ENCODE measurements around the gene NCAPD2. TPM values are rescaled to one million over a fixed set of nuclear protein-coding genes. Genes with fewer than 3 reads are reported as not detected.
"Not testable (repeated sequence)": the region's sequence is repeated elsewhere in the genome, so short reads cannot be mapped to it uniquely, and the experiment has no call there.

The NCAPD2 gene
- total RNA-seq, 1 experiment from 2014 or later: 94.7 TPM

DNA sequence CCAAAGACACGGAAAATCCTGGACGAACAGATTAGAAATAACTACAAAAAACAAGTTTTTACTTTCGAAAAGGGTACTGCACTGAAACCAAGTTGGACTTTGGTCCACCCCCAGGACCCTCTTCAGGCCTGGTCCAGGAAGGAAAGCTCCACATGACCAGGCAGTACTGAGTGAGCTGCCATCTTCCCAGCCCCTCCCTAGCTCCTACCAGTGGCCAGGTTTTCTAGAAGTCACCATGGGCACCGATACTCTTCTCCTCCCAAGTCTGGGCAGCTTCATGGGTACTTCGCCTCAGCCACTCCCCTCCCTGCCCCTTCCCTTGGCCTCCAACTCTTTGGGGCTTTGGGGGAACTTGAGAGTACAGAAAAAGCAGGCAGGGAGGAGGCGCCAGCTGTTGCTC is 30.0 kb upstream of the NCAPD2 start:
- intact Hi-C loops (cut with micrococcal nuclease; ENCODE audit: unreplicated experiment): no loop called here
- H3K27ac Mint-ChIP-seq (ENCODE audit: unreplicated experiment): no peak overlapping the region
- CTCF ChIA-PET: interaction anchor here (0.5 kb wide), 1 partner anchor 15 kb away, joined by 3 read pairs; no protein-coding TSS in a partner anchor

DNA sequence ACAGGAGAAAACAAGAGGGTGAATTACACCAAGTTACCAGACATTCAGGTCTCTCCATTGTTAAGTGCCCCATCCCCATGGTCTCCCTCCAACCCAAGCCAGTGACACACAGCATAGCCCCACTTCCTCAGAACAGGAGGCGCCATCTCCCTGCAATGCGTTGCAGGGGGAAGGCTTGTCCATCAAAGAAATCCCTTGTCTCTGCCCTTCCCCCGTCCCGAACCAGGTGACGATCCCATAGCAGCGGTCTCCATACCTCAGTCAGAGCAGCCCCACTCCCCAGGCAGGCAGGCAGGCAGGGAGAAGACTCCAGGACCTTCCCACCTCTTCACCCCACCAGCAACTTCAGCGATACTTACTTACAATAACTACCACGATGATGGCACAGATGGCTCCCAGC is 29.4 kb upstream of the NCAPD2 start:
- no peak overlapping the region for H3K27ac Mint-ChIP-seq (ENCODE audit: unreplicated experiment)
- DNase-seq: no peak

More for the DNA sequence above, 30.0 kb upstream of the NCAPD2 start:
- DNase-seq: no peak
- no peaks in the 10 kb centered on the region for H3K9me3 Mint-ChIP-seq (ENCODE audit: low read depth, unreplicated experiment)
- no peak overlapping the region for H3K4me3 Mint-ChIP-seq (ENCODE audit: low read depth, unreplicated experiment)
- H3K36me3 Mint-ChIP-seq (ENCODE audit: insufficient read depth, unreplicated experiment): peaks cover 46% of the 10 kb centered on the region
- no peaks in the 10 kb centered on the region for H3K4me1 Mint-ChIP-seq (ENCODE audit: low read depth, unreplicated experiment)
- TF ChIP-seq, protein P1, sequence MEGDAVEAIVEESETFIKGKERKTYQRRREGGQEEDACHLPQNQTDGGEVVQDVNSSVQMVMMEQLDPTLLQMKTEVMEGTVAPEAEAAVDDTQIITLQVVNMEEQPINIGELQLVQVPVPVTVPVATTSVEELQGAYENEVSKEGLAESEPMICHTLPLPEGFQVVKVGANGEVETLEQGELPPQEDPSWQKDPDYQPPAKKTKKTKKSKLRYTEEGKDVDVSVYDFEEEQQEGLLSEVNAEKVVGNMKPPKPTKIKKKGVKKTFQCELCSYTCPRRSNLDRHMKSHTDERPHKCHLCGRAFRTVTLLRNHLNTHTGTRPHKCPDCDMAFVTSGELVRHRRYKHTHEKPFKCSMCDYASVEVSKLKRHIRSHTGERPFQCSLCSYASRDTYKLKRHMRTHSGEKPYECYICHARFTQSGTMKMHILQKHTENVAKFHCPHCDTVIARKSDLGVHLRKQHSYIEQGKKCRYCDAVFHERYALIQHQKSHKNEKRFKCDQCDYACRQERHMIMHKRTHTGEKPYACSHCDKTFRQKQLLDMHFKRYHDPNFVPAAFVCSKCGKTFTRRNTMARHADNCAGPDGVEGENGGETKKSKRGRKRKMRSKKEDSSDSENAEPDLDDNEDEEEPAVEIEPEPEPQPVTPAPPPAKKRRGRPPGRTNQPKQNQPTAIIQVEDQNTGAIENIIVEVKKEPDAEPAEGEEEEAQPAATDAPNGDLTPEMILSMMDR (IDR thresholded peaks at IDR 0.05; ENCODE audit: unreplicated experiment): no peak
- H3K27me3 Mint-ChIP-seq (ENCODE audit: unreplicated experiment): no peaks in the 10 kb centered on the region
- BruUV-seq (replicated peaks): no TSS peak

DNA sequence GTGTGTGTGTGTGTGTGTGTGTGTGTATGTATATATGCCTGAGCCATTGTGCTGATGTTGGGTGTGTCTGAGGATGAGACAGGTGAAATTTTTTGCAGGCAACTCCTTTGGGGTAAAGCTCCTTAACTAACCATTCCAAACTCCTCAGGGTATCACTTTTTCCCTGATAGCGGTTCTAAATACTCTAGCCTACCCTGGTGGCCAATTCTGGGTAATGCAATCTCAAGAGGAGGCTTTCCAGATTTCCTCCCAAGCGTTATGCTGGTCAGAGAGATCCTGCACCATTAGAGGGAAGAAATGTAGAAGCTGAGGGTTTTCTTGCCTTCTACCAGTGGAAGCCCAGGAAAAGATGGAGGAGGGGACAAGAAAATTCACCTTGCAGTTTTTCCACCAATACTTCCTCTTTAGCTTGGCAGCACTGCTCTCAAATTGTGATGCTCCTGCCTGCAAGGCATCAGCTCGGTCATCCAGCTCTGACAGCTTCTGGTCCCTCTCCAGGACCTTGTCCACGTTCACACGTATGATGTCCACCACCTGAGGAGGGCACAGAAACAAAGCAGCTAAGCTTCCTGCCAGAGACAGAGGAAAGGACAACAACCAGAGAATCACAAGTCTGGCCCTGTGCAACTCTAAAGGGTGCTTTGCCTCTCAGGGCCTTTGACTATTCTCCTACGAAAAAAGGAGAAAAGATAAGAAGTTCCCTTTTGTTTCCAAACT is 28.3 kb upstream of the NCAPD2 start:
- intact Hi-C loops (cut with micrococcal nuclease; ENCODE audit: unreplicated experiment): loop anchor here (1.0 to 5.0 kb wide), 2 partner anchors 42 to 128 kb away; no protein-coding TSS in a partner anchor
- no peaks in the 10 kb centered on the region for H3K27me3 Mint-ChIP-seq (ENCODE audit: unreplicated experiment)
- no peak overlapping the region for H3K4me3 Mint-ChIP-seq (ENCODE audit: low read depth, unreplicated experiment)
- no peak overlapping the region for H3K27ac Mint-ChIP-seq (ENCODE audit: unreplicated experiment)
- no peaks in the 10 kb centered on the region for H3K9me3 Mint-ChIP-seq (ENCODE audit: low read depth, unreplicated experiment)
- peaks cover 10% of the 10 kb centered on the region for H3K4me1 Mint-ChIP-seq (ENCODE audit: low read depth, unreplicated experiment)
- TF ChIP-seq, protein P1 (IDR thresholded peaks at IDR 0.05; ENCODE audit: unreplicated experiment): peak; percentile 74
- peak; percentile 63 for DNase-seq
- BruUV-seq (replicated peaks): no TSS peak
- CTCF ChIA-PET: interaction anchor here (0.6 to 1.7 kb wide), 16 partner anchors 13 to 524 kb away, joined by 3 to 21 read pairs (median 3); partner anchors contain the start of gene MRPL51
- H3K36me3 Mint-ChIP-seq (ENCODE audit: insufficient read depth, unreplicated experiment): peaks cover 52% of the 10 kb centered on the region

More for the DNA sequence above, 29.4 kb upstream of the NCAPD2 start:
- intact Hi-C loops (cut with micrococcal nuclease; ENCODE audit: unreplicated experiment): no loop called here
- peaks cover 46% of the 10 kb centered on the region for H3K36me3 Mint-ChIP-seq (ENCODE audit: insufficient read depth, unreplicated experiment)
- H3K4me1 Mint-ChIP-seq (ENCODE audit: low read depth, unreplicated experiment): peaks cover 6% of the 10 kb centered on the region
- CTCF ChIA-PET: interaction anchor here (1.0 to 1.6 kb wide), 3 partner anchors 89 to 141 kb away, joined by 3 to 21 read pairs (median 8); no protein-coding TSS in a partner anchor
- no peaks in the 10 kb centered on the region for H3K27me3 Mint-ChIP-seq (ENCODE audit: unreplicated experiment)
- BruUV-seq (replicated peaks): no TSS peak
- TF ChIP-seq, protein P1 (IDR thresholded peaks at IDR 0.05; ENCODE audit: unreplicated experiment): no peak
- no peak overlapping the region for H3K4me3 Mint-ChIP-seq (ENCODE audit: low read depth, unreplicated experiment)
- H3K9me3 Mint-ChIP-seq (ENCODE audit: low read depth, unreplicated experiment): no peaks in the 10 kb centered on the region

DNA sequence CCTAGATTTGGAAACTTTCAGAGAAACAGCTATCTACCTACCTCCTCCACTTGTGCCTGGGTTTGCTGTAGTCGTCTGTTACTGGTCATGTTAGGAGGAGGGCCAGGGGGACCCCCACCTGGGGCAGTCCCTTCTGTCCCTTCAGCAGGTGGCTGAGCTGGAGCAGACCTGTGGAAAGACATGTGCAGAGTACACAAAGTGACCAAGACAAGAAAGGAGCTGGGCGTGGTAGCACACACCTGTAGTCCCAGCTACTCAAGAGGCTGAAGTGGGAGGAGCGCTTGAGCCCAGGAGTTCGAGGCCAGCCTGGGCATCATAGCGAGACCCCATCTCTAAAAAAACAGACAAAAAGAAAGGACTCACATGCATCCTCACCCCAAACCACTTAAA is 27.7 kb upstream of the NCAPD2 start:
- H3K4me3 Mint-ChIP-seq (ENCODE audit: low read depth, unreplicated experiment): no peak overlapping the region
- intact Hi-C loops (cut with micrococcal nuclease; ENCODE audit: unreplicated experiment): loop anchor here (5.0 kb wide), 1 partner anchor 129 kb away; no protein-coding TSS in a partner anchor
- no peaks in the 10 kb centered on the region for H3K27me3 Mint-ChIP-seq (ENCODE audit: unreplicated experiment)
- CTCF ChIA-PET: interaction anchor here (0.6 to 1.7 kb wide), 6 partner anchors 44 to 205 kb away, joined by 3 to 21 read pairs (median 6); no protein-coding TSS in a partner anchor
- peaks cover 15% of the 10 kb centered on the region for H3K4me1 Mint-ChIP-seq (ENCODE audit: low read depth, unreplicated experiment)
- H3K27ac Mint-ChIP-seq (ENCODE audit: unreplicated experiment): no peak overlapping the region
- DNase-seq: no peak
- H3K9me3 Mint-ChIP-seq (ENCODE audit: low read depth, unreplicated experiment): no peaks in the 10 kb centered on the region
- no TSS peak for BruUV-seq (replicated peaks)
- H3K36me3 Mint-ChIP-seq (ENCODE audit: insufficient read depth, unreplicated experiment): peaks cover 53% of the 10 kb centered on the region
- TF ChIP-seq, protein P1 (IDR thresholded peaks at IDR 0.05; ENCODE audit: unreplicated experiment): no peak

DNA sequence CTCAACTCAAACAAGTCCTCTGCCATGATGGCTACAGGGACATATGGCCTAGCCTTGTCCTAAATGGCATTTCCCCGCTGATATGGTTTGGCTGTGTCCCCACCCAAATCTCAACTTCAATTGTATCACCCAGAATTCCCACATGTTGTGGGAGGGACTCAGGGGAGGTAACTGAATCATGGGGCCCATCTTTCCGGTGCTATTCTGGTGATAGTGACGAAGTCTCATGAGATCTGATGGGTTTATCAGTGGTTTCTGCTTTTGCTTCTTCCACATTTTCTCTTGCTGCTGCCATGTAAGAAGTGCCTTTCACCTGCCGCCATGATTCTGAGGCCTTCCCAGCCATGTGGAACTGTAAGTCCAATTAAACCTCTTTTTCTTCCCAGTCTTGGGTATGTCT is 27.2 kb upstream of the NCAPD2 start:
- H3K4me1 Mint-ChIP-seq (ENCODE audit: low read depth, unreplicated experiment): peaks cover 18% of the 10 kb centered on the region
- not testable (repeated sequence) for H3K27ac Mint-ChIP-seq (ENCODE audit: unreplicated experiment)

DNA sequence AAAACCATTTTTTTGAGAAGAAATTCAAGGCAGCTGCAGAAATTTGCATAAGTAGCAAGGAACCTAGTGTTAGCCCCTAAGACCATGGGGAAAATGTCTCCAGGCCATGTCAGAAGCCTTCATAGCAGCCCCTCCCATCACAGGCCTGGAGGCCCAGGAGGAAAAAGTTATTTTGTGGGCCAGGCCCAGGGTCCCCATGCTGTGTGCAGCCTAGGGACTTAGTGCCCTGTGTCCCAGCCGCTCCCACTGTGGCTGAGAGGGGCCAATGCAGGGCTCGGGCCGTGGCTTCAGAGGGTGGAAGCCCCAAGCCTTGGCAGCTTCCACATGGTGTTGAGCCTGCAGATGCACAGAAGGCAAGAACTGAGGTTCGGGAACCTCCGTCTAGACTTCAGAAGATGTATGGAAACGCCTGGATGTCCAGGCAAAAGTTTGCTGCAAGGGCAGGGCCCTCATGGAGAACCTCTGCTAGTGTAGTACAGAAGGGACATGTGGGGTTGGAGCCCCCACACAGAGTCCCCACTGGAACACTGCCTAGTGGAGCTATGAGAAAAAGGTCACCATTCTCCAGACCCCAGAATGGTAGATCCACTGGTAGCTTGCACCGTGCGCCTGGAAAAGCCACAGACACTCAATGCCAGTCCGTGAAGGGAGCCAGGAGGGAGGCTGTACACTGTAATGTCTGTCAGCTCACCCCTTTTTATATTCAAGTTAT is 26.2 kb upstream of the NCAPD2 start:
- intact Hi-C loops (cut with micrococcal nuclease; ENCODE audit: unreplicated experiment): loop anchor here (5.0 kb wide), 1 partner anchor 130 kb away; no protein-coding TSS in a partner anchor
- H3K4me3 Mint-ChIP-seq (ENCODE audit: low read depth, unreplicated experiment); H3K27me3 Mint-ChIP-seq (ENCODE audit: unreplicated experiment); H3K27ac Mint-ChIP-seq (ENCODE audit: unreplicated experiment); H3K9me3 Mint-ChIP-seq (ENCODE audit: low read depth, unreplicated experiment); BruUV-seq (replicated peaks); CTCF ChIA-PET; DNase-seq: not testable (repeated sequence)
- Mint-ChIP-seq H3K36me3 (ENCODE audit: insufficient read depth, unreplicated experiment) (peaks cover 43% of the 10 kb centered on the region), H3K4me1 (ENCODE audit: low read depth, unreplicated experiment) (peaks cover 18% of the 10 kb centered on the region)

More for the DNA sequence above, 27.2 kb upstream of the NCAPD2 start:
- H3K4me3 Mint-ChIP-seq (ENCODE audit: low read depth, unreplicated experiment); BruUV-seq (replicated peaks); DNase-seq; H3K27me3 Mint-ChIP-seq (ENCODE audit: unreplicated experiment); H3K9me3 Mint-ChIP-seq (ENCODE audit: low read depth, unreplicated experiment): not testable (repeated sequence)
- intact Hi-C loops (cut with micrococcal nuclease; ENCODE audit: unreplicated experiment): loop anchor here (5.0 kb wide), 1 partner anchor 129 kb away; no protein-coding TSS in a partner anchor
- CTCF ChIA-PET: interaction anchor here (1.7 kb wide), 1 partner anchor 140 kb away, joined by 10 read pairs; no protein-coding TSS in a partner anchor
- H3K36me3 Mint-ChIP-seq (ENCODE audit: insufficient read depth, unreplicated experiment): peaks cover 53% of the 10 kb centered on the region

Data from Calu3 (cell line).